ENCODE measurements around the gene OSR1.

DNA sequence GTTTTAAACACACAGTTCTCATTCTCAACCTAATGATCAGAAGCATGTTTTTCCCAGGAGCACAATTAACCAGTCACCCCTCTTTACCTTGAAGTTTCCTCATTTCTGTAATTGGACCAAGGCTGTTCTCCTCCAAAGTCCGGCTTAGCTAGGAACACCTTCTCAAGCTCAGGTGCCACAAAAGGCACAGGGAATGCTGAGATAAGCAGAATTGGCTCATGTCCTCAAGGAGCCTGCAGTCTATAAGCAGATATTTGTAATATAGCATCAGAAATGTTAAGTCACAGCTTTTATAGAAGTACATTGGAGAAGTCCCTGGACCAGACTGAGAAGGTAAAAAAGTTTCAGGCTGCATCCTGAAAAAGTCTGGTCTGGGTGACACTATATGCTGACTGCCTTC, 20.7 kb downstream of the OSR1 start:
- no peak for TF ChIP-seq POLR2A (IDR thresholded peaks at IDR 0.05; ENCODE audit: low read depth, low read length)
- TF ChIP-seq, protein P1, sequence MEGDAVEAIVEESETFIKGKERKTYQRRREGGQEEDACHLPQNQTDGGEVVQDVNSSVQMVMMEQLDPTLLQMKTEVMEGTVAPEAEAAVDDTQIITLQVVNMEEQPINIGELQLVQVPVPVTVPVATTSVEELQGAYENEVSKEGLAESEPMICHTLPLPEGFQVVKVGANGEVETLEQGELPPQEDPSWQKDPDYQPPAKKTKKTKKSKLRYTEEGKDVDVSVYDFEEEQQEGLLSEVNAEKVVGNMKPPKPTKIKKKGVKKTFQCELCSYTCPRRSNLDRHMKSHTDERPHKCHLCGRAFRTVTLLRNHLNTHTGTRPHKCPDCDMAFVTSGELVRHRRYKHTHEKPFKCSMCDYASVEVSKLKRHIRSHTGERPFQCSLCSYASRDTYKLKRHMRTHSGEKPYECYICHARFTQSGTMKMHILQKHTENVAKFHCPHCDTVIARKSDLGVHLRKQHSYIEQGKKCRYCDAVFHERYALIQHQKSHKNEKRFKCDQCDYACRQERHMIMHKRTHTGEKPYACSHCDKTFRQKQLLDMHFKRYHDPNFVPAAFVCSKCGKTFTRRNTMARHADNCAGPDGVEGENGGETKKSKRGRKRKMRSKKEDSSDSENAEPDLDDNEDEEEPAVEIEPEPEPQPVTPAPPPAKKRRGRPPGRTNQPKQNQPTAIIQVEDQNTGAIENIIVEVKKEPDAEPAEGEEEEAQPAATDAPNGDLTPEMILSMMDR (IDR thresholded peaks at IDR 0.05; ENCODE audit: extremely low read depth in 1 of 2, insufficient read depth in 1 of 2, low read depth in 1 of 2, low read length in 2 of 2) = no peak
- no peak for TF ChIP-seq POLR2AphosphoS5 (IDR thresholded peaks at IDR 0.05; ENCODE audit: insufficient read depth, low read depth, low read length)
- no peak for TF ChIP-seq GATA2 (IDR thresholded peaks at IDR 0.05; ENCODE audit: insufficient read depth, insufficient read length, low read depth, low read length)
- TF ChIP-seq JUN (IDR thresholded peaks at IDR 0.05; ENCODE audit: borderline replicate concordance, insufficient read depth, insufficient read length, low read depth) = no peak
